Measurements from ENCODE around the gene TSPYL4.

The TSPYL4 gene

DNA sequence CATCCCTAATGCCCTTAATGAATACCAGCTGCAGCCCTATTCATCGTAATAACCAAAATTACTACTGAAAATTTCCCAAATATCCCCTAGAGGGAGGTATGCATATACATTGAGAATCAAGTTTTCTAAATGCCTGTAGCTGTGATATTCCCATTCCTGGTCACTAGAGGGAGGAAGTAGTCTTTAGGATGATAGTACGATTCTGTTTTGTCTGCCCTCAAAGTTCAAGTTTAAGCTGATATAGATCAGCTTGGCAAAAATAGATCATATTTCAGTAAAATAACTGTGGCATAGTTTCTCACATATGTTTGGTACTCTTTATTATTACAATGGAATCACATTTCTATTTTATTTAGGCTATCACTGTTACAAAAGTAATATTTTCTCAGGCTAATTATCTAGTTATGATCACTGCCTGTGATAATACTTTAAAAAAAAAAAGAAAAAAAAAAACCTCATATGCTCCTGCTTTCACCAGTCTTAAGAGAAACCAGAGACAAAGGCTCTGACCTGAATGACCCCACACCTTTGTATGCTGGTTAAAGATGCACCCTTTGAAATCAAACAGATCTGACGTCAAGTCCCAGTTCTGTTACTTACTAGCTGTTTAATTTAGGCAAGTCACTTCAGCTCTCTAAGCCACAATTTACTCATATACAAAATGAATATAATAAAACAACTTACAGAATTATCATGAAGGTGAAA, 14.9 kb upstream of the TSPYL4 start:
- no peak for DNase-seq (ENCODE audit: low read depth)

- DNase-seq (ENCODE audit: low read depth): no peak
Measured at GRCh38 chr6:116267836-116268588, 14.1 kb upstream of the TSPYL4 start.

GRCh38 chr6:116266803-116267202, 12.9 kb upstream of the TSPYL4 start:
- no peak for DNase-seq (ENCODE audit: low read depth)

GRCh38 chr6:116265041-116265829, 11.4 kb upstream of the TSPYL4 start:
- no peak for DNase-seq (ENCODE audit: low read depth)

DNA sequence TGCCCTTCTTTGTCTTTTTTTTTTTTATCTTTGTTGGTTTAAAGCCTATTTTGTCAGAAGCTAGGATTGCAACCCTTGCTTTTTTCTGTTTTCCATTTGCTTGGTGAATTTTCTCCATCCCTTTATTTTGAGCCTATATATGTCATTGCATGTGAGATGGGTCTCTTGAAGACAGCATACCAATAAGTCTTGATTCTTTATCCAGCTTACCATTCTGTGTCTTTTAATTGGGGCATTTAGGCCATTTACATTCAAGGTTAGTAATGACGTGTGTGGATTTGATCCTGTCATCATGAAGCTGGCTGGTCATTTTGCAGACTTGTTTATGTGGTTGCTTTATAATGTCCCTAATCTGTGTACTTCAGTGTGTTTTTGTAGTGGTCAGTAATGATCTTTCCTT, 9.5 kb upstream of the TSPYL4 start:
- no peak for DNase-seq (ENCODE audit: low read depth)

GRCh38 chr6:116258520-116258919, 4.6 kb upstream of the TSPYL4 start:
- no peak for DNase-seq (ENCODE audit: low read depth)

GRCh38 chr6:116256694-116257093, 2.8 kb upstream of the TSPYL4 start:
- no peak for DNase-seq (ENCODE audit: low read depth)

- DNase-seq (ENCODE audit: low read depth): no peak
Measured at GRCh38 chr6:116255246-116255800, 1.4 kb upstream of the TSPYL4 start.

GRCh38 chr6:116254297-116255056, 602 bp upstream of the TSPYL4 start:
- DNase-seq (ENCODE audit: low read depth): no peak

DNA sequence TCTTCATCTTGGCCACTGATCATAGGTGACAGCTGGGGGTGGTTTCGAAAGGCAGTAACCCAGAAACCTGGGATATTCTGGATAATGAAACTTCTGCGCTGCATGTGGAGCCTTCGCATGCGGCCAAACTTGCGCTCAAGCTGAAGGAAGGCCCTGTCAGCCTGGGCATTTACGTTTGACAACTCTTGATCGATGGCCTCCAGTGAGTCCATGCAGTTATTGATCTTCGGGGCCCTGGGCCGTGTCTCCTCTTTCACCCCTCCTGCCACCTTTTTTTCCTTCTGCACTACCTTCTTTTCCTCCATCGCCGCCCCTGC, 729 bp downstream of the TSPYL4 start:
- DNase-seq (ENCODE audit: low read depth): no peak

- DNase-seq (ENCODE audit: low read depth): no peak
Measured at GRCh38 chr6:116251568-116252384, 2.1 kb downstream of the TSPYL4 start.

DNA sequence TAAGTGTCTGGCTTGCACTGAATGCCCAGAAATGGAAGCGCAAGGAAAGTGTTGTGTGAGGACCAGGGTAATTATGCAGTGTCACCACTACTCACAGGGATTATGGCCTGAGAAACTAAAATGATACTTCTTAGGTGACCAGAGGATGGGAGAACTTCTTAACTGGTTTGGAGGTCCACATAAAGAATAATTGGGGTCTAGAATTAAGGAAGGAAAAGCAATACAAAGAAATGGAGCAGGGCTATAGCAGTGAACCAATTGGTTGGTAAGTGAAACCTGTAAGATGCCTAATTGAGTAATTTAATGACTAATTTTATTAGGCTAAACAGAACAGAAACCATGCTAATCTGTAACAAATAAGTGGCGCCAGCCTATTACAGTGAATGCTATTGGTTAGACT, 5.3 kb downstream of the TSPYL4 start:
- DNase-seq (ENCODE audit: low read depth): no peak

DNA sequence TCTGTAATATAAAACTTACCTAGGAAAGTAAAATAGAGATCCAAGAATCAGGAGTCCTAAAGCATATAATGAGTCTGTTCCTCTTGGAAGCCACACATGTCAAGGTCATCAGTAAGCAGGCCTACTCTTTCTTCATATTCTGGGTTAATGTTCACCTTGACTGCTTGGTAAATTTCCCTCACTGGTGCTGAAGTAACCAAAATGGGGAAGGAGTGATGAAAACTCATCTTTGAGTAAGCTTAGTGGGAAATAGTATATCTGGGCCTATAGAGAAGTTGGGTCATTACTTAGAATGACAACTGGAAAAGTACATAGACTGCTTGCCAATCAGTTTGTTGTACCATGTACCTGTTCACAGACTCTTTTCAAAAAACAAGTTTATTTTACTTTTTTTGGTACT, 6.6 kb downstream of the TSPYL4 start:
- DNase-seq (ENCODE audit: low read depth): no peak

DNA sequence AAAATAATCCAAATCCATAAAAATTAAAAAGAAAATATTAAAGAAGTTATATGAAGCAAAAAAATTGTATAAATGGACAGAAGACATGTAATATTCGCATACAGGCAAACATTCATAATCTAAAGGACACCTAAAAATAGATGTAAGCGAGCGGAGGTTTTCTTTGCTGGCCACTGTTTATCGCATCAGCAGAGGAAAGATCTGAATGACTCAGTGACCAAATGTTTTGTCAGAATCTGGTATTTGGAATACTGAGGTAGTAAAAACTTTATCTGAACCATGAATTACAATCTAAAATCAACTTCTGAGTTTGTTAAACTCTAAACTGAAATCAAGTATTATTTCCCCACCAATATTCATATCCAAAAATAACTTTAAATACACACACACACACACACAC, 7.8 kb downstream of the TSPYL4 start:
- no peak for DNase-seq (ENCODE audit: low read depth)

DNA sequence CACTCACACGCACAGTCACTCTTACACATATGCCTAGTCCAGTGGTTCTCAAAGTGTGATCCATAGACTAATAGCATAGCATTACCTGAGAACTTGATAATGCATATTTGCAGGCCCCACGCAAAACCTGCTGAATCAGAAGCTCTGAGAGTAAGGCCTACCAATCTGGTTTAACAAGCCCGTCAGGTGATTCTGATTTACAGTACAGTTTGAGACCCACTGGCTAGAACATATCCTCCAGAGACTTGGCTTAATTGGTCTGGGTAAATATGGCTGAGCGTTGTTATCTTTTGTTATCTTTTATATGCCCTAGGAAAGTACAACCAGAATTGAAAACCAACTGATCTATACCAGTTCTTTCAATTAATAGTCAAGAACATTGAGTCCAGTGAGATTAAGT, 9.6 kb downstream of the TSPYL4 start:
- DNase-seq (ENCODE audit: low read depth): no peak

DNA sequence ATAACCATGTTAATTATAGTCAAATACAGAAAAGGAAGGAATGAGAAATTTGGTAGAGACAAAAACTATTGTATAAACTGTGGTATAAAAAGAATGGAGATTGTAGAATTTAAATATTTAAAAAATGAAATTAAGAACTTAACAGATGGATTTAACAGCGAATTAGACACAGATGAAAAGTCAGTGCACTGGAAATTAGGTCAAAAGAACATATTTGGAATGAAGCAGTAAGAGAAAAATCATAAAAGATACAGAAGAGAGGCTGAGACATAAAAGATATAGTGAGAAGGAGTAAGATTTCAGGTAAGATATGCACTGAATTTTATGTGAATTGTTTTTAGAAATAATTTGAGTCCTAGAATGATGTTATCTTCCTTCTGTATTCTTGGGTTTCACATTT, 14.0 kb downstream of the TSPYL4 start:
- DNase-seq (ENCODE audit: low read depth): no peak

DNA sequence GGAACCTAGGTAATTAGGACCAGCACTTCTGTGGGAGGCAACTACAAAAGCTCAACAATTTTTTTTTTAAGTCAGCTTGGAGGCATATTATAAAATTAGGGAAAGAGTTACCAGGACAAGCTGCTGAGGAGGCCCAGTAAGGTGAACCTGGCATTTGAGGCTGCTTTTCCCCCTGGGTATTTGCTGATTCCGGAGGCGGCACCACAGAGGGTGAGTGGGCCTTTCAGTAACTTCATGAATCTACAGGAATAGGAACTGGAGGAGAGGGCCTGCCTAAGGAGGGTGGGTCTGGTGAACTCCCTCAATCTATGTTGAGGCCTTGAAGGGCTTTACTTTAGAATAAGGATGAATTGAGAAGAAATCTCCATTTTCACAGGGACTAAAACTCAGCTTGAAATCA, 14.6 kb downstream of the TSPYL4 start:
- DNase-seq (ENCODE audit: low read depth): no peak

- DNase-seq (ENCODE audit: low read depth): no peak
Measured at GRCh38 chr6:116238083-116238482, 15.8 kb downstream of the TSPYL4 start.

GRCh38 chr6:116234689-116235088, 19.2 kb downstream of the TSPYL4 start:
- DNase-seq (ENCODE audit: low read depth): no peak

DNA sequence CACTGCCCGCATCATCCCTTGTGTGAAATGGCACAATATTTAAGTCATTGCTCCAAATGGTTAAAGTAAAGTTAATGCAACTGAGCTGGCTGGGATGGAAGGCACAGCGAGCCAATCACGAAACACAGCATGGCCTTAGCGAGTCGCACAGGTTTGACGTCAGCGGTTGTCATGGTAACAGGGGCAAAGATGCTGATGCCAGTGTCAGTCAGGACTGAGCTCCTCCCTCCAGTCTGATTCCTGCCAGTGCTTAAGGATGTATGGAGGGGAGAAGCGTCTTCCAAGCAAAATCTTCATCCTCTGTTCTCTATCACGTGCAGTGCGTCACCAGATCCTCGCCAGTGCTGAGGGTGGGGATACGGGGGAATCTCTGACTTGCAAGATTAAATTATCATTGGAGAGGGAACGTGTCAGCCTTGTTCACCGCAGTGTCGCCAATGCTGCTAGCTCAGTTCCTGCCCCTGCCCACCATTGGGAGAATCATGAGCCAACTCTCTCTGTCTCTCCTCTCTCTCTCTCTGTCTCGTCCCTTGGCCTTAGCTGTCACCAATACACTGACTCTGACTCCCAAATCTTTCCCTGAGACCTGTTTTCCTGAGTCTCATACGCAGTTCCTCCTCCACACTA, 24.5 kb downstream of the TSPYL4 start:
- DNase-seq (ENCODE audit: low read depth): no peak

DNA sequence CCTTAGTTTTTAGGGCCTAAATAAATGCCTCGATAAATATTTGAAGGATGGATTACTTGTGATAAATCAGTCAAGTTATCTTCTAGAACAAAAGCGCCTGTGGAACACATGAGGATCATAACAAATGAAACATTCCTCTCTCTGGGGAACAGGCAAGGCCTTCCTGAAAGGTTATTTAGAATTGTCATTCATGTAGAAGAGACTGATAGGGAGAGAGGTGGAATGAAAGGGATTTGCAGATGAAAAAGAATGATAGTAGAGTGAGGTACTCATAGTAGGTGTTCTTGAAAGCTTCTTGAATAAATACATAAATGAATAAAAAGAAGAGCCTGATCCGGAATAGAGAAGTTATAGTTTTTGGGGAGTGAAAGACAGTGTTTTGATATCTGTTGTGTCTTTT, 30.5 kb downstream of the TSPYL4 start:
- DNase-seq (ENCODE audit: low read depth): no peak

Data from stimulated activated CD8-positive, alpha-beta memory T cell treated with anti-CD3 and anti-CD28 coated beads, Interleukin-12 subunit alpha, Interleukin-12 subunit beta, amount 100 ng/mL, for 1 hour (primary cell).